ENCODE data around the gene ATG7.
"Not testable (repeated sequence)": the region's sequence is repeated elsewhere in the genome, so short reads cannot be mapped to it uniquely, and the experiment has no call there.

Gene ATG7

DNA sequence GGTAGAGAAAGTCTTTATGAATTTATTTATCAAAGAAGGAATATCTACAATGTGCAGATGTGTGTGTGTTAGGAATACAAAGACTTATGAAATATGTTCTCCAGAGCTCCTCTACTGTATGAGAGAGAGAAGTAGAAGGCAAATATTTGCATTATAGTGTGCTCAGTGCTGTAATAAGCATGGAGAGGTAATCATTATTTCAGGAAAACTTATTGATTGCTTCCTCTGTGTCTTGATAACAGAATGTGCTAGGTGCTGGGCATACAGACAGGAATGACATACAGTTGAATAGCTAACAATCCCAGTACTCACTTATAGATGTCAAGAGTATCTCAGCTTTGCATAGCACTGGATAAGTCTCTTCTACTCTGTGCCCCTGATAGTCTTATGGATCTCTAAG is 30.2 kb downstream of the ATG7 start:
- DNase-seq = no peak

DNA sequence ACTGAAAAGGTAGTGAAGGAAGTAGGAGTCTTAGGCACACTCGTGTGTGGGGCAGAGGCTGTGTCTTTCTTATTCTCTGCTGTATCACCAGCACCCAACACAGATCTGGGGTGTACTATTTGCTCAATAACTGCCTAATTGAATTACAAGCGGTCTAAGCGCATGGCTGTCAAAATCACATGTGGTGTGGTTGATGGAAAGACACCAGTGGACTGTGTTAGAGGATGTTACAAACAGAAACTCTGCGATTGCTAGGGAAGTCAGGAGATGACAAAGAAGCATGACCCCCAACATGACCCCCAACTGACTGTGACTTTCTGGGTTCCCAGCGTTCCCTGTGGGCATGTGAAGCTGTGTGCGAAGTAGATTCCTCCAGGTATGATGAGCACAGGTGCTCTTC is 32.0 kb downstream of the ATG7 start:
- DNase-seq = no peak

DNA sequence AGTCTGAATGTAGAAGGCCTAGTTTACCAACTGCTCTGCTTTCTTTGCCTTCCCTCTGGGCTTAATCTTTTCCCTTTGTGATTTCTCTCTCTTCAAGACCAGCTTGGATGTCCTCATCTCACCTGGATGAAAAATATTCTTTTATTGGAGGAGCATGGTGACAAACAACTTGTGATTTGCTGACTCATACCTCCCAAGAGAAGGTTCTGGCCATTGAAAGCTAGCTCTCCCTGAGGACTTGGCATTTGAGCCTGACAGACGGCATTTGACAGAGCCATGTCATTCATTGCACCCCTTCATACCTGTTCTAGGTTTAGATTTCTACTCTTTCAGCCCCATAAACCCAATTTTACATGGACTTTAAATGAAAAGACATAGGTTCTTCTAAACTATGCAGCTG is 33.3 kb downstream of the ATG7 start:
- DNase-seq = no peak

DNA sequence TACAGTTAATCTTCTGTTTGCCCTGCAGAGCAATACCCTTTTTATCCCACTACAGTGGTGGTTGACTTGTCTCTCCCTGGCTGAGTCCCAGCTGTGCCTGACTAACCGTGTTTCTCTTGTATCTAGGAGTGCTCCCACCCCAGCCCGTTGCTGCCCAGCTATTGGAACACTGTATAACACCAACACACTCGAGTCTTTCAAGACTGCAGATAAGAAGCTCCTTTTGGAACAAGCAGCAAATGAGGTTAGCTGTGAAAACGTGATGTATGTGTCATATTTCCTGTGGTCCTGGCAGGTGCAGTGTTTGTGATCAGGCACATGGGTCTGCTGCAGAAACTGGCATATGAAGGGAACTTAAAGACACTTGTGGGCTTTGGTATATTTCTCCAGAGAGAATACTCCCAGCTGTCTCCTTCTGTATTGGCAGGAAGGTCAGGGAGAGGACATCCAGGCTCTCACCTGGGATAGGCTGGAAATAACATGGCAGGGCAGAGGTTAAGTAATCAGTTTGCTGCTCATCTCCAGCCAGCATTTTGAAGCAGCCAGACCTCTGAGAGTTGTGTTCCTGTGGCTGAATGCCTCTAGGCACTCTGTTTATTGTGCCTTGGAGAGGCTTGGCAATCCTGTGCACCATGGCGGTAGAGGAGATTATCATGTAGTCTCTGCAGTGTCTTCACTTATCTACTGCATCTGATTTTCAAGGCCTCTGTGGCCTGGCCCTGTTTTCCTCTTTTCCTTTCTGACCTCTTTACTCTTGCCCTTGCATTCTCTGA is 34.8 kb downstream of the ATG7 start:
- no peak for DNase-seq

DNA sequence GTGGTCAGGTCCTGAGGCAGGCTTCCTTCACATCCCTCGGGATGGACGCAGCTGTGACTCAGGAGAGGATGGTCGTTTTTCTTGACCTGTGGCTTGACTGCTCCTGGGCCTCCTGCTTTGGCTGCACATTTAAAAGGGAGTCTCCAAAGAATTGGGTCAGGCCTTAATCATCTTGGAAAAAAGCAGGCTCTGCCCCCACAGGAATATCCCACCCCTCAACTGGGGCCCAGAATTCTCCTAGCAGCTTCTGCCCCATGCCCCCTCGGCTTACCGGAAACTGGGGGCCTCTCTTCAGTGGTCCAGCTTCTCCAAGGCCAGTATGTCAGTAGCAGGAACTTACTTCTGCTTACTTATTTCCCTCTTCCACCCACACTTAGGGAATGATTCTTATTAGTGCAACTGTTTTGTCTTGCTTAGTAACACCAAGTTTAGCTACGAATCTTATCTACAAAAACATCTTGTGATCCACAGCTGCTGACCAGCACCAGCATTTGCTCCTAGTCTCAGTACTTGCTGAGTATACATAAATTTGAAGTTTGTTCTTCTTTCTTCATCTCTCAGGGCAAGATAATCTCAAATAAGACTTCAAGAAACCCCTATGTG is 35.7 kb downstream of the ATG7 start:
- DNase-seq = no peak

DNA sequence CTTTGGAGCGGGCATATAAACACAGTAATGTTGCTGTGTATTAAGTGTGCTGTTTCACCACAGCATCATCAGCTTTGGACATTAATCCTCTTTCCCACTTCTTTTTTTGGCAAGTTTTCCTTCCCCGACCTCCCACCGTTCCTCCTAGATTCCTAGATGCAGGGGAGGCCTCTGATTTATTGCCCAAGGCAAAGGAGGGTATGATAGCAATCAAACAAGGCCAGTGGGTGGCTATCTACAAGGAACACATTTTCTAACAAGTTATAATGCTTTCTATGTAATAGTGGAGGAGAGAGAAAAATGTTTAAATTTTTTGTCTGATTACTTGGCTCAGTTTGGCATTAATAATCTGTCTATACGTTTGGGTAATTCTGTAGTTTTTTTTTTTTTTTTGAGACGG is 38.1 kb downstream of the ATG7 start:
- no peak for DNase-seq

DNA sequence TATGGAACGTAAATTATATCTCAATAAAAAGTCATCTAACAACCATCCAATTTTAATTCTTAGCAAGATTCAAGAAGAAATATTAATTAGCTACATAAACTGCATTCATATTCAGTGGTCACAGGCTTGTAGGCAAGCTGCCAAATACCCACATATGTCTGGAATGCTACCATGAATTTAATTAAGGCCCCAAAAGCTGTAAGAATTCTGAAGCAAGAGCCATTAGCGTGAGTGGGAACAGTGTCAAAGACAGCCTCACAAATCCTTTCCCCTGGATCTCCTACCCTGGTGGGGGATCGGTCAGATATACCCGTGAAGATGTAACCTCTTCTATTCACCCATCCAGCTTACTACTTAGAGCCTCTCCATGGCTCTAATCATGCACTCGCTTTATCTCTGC is 40.0 kb downstream of the ATG7 start:
- DNase-seq = no peak

DNA sequence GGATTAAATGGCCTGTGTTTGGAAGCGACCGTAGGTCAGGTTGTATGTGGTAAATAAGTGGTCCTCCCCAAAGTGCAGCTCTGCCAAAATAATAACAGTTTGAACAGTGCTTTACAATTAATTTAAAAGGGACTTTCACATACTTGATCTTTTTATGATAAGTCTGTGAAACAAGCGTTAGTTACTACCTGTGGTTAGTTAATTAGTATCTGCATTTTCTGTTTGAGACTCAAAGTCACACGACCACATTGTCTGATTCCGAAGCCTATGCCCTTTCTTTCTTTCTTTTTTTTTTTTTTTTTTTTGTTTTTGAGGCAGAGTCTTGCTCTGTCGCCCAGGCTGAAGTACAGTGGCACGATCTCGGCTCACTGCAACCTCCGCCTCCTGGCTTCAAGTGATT is 45.1 kb downstream of the ATG7 start:
- no peak for DNase-seq

DNA sequence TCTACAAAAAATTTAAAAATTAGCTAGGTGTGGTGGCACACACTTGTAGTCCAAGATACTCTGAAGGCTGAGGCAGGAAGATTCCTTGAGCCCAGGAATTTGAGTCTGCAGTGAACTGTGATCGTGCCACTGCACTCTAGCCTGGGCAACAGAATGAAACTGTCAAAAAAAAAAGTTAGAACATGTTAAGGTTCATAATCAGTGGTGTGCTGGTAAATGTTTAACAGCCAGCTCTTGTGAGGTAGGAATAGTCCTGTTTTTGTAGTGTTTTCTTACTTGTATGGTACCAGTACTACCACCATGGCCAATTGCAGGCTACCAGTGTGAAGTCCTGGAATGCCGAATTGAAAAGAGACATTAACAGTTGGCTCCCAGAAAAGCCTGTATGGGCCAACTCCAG is 50.7 kb downstream of the ATG7 start:
- no peak for DNase-seq

DNA sequence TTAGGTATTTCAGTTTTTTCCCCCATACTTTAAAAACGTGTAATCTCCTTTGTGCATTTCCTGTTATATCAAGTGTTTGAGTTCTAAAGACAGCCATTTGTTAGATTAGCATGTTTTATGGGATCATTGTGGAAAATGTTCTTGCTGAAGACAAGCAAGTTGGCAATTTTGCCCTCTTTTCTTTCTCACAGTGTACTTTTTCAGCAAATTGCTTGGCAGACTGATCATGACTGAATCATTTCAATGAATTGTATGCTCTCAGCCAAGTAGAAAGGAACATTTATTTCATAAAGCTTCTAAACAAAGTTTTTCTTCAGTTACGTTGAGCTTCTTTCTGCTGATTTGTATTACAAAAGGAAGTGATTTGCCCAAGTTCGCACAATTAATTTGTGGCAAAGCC is 51.6 kb downstream of the ATG7 start:
- DNase-seq = no peak

DNA sequence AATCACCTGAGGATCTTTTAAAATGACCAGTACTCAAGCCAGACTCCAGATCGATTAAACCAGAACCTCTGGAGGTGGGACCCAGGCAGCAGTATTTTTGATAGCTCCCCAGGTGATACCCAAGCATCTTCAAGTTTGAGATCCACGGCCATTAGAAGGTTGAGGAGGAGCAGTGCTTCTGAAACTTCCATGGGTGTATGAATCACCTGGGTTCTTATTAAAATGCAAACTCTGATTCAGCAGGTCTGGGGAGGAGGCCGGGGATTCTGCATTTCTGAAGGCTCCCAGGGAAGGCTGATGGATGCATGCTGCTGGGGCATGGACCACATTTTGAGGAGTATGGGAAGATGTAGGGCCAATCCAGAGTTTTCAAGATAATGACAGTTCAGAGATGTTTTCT is 55.4 kb downstream of the ATG7 start:
- no peak for DNase-seq

DNA sequence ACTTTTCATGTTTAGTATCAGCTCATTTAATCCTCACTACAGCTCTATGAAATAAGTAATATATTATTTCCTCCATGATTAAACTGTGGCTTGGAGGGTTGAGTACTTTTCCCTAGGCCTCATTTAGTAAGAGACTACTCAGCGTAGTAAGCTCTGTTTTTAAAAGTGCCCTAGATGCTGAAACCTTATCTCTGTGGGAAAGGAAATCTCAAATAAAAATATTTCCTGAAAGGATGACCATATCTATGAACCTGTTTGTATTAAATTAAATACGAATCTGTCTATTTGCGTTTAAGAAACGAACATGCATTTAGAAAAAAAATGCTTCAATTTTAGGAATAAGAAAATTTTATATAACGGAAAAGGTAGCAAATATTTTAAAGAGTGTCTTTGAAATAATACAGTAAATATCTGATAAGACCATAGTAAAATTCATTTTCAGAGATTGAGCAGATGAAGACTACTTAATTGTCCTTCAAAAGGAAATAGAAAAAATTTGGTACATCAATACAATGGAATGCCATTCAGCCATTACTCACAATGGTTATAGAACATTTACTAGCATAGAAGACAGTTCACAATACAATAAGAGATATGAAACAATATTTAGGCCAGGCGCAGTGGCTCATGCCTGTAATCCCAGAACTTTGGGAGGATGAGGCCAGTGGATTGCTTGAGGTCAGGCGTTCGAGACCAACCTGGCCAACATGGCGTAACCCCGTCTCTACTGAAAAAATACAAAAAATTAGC is 56.2 kb downstream of the ATG7 start:
- DNase-seq = no peak

DNA sequence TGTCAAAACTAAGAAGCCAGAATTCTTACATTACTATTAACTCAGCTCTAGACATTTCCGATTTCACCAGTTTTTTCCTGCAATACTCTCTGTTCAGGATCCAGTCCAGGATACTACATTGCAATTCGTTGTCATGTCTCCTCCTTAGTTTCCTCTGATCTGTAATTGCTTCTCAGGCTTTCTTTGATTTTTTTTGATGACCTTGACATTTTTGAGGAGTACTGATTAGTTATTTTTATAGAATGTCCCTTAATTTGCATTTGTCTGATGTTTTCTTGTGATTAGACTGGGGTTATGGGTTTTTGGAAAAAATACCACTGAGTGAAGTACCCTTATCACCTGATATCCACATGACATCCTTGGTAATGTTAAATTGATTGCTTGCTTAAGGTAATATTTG is 57.6 kb downstream of the ATG7 start:
- no peak for DNase-seq

DNA sequence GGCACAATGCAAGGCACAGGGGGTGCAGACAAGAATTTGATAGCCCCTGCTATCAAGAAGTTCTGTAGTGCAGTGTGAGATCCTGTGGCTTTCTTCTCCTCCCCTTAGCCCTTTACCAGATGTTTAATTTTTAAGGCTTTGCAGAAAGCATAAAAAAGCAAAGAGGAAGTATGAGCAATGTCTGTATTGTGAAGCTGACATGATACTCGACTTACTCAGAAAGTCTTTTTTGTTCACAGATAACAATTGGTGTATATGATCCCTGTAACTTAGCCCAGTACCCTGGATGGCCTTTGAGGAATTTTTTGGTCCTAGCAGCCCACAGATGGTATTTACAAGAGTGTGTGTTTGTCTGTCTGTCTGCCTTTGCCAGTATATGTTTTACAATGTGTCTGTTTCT is 58.9 kb downstream of the ATG7 start:
- DNase-seq = no peak

DNA sequence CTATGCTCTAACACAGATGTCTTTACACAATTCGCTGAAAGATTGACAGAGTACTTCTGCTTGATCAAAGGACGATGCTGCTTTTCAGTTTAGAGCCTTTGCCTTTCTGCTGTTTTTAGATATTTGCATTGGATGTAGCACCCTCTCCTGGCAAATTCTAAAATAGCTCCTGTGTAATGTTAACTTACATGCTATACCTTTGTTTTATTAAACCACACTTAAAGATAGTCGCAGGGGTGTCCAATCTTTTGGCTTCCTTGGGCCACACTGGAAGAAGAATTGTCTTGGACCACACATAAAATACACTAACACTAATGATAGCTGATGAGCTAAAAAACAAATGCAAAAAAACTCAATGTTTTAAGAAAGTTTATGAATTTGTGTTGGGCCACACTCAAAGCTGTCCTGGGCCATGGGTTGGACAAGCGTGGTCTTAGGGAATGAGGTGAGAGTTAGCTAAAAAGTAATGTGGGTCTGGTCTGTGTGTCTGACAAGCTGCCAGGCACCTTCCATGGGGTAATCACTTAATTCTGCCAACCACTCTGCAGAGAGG is 62.9 kb downstream of the ATG7 start:
- DNase-seq = peak; percentile 27

DNA sequence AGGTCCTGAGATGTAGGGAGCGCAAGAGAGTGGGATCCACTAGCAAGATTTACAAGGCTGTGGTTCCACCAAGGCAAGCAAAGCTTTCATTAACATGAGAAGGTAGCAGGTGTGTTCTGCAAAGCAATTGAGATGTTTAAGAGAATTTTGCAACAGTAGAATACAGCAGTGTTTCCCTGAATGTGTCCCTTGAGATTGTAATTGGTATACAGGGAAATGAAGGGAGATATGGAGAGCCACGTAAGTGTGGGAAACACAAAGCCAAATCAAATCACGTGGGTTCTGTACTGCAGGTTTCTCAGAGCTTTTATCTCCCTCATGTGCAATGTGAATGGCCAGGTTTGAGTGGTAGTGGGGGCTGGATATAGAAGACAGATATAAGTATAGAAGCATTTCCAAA is 67.3 kb downstream of the ATG7 start:
- DNase-seq = no peak

DNA sequence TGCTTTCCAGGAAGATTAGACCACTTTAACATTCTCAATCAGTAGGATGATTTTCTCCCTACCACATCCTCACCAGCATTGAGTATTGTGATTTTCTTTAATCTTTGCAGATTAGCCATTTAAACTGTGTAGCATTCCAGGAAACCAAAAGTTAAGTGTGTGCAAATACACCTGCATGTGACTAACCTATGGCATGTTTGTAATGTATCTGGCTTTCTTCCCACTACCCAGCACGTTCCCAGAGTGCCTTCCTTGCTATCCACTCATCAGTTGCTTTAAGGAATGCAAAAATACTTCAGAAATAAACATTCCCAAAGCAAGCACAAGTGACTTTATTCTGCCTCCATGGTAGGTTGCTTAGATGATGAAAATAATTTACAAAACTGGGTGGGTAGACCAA is 74.2 kb downstream of the ATG7 start:
- no peak for DNase-seq

DNA sequence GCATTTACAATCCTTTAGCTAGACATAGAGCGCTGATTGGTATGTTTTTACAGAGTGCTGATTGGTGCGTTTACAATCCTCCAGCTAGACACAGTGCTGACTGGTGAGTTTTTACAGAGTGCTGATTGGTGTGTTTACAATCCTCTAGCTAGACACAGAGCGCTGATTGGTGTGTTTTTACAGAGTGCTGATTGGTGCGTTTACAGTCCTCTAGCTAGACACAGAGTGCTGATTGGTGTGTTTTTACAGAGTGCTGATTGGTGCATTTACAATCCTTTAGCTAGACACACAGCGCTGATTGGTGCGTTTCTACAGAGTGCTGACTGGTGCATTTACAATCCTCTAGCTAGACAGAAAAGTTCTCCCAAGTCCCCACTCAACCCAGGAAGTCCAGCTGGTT is 76.7 kb downstream of the ATG7 start:
- not testable (repeated sequence) for DNase-seq

DNA sequence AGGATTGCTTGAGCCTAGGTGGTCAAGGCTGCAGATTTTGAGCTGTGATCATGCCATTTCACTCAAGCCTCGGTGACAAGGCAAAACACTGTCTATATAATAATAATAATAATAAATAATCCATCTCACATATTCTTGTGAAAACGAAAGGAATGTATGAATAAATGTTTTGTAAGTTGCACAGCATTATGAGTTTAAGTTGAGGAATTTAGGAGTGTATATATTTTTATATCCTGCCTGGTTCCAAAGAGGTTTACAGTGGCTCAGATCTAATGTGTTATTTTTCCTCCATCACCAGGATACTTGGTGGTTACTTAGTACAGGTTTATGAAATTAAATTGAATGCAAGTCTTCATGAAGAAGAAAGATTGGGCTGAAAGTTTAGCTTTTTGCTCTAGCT is 77.2 kb downstream of the ATG7 start:
- no peak for DNase-seq

DNA sequence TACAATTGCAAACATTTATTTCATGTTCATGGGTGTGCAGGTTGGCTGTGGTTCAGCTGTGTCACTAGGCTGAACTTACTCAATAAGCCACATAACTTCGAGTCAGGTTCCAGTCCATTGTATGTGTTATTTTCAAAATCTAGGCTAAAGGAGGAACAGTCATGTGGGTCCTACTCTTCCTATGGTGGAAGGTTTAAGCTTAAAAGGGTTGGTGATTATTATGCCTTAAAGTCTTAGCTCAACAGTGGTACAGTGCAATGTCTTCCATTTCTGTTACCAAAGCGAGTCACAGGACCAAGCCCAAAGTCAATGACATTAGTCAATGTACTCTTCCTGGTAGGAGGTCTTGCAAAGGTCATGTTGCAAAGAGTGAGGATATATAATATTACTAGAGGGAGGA is 78.2 kb downstream of the ATG7 start:
- no peak for DNase-seq

DNA sequence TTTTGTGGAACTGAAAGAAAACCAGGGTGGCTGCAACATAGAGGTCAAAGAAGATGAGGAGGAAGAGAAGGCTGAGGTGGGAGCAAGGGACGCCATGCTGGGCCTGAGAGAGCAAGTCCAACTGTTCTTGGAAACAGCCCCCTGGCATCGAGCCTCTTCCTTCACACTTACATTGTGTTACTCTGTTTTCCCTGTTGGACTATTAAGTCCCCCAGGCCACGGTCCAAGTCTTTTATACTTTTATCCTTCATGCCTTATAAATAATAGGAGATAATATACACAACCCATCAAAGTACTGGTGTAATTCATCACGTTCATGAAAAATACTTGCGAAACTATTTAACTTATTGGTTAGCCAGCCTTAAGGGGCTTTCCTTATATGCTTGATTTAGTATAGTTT is 79.3 kb downstream of the ATG7 start:
- DNase-seq = no peak

DNA sequence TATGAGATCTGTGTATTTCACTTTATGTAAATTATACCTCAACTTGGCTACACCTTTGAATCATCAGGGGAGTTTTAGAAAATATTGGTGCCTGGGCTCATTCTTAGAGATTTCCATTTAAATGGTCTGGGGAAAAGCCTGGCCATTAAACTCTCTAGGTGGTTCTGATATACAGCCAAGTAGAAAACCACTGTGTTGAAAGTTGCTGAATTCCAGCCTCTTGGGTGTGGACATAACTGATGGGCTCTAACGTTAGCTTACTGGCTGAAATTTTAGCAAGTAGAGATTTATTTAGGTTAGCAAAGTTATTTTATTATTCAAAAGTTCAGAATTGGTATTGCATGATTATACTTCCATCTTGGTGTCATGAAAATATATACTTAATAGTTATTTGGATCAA is 84.1 kb downstream of the ATG7 start:
- no peak for DNase-seq

DNA sequence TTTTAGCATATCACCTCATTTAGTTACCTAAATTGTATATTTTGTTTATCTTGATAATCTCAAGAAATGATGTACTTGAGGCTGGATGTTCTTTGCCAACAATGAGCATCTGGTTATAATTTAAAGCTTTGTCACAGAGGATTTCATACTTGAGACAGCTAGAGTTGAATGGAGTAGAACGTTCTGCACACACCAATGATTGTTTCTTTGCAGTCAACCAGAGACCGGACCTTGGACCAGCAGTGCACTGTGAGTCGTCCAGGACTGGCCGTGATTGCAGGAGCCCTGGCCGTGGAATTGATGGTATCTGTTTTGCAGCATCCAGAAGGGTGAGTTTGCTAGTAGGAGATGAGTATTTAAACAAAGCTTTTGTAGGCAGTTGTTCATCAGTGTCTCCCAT is 90.4 kb downstream of the ATG7 start:
- no peak for DNase-seq

DNA sequence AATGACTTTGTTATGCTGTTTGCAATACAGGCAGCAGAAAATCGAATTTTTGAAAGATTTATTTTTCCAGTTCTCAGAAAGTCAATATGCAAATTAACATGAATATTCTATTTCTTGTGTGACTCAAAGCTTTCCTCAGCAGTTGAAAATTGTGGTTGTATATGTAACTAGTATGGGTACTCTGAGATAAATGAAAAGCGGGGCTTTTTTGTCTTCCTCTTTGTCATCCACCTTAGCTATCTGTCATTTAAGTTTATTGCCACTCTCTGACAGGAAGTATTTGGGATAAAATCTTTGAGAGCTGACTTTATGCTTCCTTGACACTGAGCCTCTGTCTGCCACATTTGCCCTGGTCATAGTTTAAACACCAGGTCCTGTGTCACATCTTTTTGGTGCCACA is 91.5 kb downstream of the ATG7 start:
- DNase-seq = no peak
